NCI-H187 (cell line): Measurements from ENCODE around the gene AKAP6.

ENCODE experiments used
- DNase-seq, 2 experiments: peaks; one replicate each; lab custom pipeline; 2025; lab: John Stamatoyannopoulos, UW

The AKAP6 gene

DNA sequence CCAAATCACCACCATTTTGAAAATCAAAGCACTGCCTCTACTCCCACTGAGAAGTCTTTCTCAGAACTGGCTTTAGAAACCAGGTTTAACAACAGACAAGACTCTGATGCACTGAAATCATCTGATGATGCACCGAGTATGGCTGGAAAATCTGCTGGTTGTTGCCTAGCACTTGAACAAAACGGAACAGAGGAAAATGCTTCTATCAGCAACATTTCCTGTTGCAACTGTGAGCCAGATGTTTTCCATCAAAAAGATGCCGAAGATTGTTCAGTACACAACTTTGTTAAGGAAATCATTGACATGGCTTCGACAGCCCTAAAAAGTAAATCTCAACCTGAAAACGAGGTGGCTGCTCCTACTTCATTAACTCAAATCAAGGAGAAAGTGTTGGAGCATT is 494.6 kb downstream of the AKAP6 start:
- no peak for DNase-seq

GRCh38 chr14:32824195-32824594 is 495.1 kb downstream of the AKAP6 start:
- no peak for DNase-seq

- no peak for DNase-seq
Observed at GRCh38 chr14:32825058-32825457, 496.0 kb downstream of the AKAP6 start.

DNA sequence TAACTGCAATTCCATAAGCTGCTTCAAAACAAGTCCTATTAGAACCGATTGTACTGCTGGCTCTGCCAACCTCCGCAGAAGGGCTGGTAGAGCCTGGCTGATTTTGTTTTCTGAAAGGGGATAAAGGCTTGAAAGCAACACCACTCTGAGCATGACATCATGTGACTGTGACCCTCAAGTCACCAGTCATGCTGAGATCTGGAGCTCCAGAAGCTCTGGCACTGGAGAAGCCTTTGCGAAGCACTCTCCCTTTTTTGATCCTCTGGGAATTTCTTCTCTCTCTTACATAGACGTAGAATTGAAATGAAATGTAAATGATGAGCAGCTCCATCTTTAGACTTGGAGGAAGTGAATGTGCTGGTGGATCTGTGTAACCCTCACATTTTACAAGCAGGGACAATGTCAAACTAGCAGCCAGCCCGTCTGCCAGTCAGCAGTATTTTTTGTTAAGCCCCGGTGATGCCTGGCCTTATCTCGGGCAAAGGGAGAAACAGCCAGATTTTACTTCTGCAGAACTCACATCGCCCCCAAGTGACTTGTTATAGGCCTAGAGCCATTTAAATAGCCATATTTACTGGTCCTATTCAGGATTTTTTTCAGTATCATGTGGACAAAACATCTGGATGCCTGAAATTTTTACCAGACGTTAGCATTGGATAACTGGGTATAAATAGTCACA is 497.4 kb downstream of the AKAP6 start:
- DNase-seq = no peak

DNA sequence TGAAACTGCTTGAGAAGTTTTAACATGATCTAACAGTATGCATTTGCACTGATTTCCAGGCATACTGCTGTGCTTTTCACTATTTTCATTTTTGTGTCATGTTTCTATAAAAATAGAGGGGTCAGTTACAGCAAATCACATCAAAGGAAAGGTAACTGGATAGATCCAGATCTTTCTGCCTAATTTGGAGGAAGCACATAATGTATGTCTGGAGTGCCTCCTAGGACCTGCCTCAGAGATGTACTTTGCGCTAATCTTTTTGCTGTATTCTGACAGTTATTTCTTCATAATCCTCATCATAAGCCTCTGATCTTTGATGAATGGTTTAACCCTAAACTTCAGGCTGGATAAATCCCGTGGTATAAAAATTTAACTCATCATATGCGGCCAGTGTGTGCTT is 498.4 kb downstream of the AKAP6 start:
- DNase-seq = no peak

DNA sequence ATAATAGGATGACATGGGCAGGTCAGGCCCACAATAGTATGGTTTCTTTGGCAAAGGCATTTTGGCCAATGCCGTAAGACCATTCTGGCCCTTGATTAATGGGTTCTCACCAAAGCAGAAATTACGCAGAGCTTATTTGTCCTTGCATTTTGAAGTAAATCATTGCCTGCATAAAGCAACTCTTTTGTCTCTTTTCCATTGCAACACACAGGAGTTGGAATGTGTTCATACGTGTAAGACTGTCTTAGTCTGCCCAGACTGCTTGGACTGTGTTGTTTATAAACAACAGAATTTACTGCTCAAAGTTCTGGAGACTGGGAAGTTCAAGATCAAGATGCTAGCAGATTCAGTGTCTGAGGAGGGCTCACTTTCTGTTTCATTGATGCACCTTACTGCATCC is 506.8 kb downstream of the AKAP6 start:
- DNase-seq = no peak

- DNase-seq = no peak
Observed at GRCh38 chr14:32841698-32842097, 512.6 kb downstream of the AKAP6 start.

DNA sequence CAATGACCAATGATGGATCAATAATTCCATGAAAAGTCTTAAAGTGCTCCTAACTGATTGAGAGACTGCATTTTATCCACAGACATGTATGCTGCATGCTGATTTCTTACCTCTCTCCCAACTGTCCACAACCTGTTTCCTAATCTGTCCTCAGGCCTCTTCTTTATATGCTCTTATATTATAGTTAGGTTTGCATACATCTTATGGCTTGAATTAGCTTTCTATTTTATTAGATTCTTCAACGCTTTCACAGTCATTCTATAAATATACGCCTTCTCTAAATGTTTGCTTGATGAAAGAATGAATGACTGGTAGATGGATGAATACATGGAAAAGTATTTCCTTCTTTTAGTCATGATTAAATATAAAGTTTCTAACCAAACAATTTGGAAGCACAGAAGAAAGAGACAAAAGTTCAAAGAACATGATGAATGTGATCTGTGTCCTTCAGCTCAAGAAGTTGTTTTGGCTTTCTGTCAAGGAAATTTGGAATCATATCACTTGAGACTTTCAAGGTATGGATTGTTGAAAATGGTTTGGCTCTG is 517.8 kb downstream of the AKAP6 start:
- no peak for DNase-seq

DNA sequence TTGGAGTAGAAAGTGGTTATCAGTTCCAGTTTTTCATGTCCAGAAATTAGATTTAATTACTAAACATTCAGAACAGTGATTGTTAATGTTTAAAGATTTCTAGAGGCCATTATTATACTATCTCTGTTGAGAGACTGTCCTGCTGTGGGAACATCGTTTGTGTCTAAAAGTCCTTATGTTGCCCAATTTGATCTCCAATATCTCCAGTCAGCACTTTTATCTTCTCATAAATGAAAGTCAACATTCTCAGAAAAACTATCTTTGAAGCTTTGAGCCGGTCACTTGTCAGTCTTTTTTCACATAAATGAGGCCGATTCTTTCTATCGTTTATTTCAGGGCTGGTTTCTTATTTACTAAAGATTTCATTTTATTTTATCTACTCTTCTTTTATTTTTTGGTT is 518.8 kb downstream of the AKAP6 start:
- no peak for DNase-seq

DNA sequence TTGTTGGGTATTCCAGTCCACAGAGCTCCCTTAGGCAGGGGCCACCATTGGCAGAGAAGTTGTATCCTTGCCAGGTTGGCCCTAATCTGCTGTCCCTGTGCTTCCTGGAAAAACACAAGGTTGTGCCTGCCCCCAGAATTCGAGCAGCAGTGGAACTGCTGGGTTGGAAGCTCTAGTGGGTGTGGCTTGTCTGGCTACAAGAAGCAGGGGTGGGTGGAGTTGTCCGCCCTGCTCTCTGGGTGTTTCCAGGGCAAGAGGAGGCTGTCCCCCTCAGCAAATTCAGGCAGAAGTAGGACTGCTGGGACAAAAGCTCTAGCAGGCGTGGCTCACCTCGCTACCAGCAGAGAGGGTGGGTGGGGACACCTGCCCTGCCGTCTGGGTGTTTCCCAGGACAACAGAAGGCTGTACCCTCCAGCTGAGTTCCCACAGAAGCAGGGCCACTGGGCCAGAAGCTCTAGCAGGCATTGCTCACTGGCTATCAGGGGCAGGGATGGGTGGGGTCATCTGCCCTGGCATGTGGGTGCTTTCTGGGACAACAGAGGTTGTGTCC is 536.8 kb downstream of the AKAP6 start:
- no peak for DNase-seq

DNA sequence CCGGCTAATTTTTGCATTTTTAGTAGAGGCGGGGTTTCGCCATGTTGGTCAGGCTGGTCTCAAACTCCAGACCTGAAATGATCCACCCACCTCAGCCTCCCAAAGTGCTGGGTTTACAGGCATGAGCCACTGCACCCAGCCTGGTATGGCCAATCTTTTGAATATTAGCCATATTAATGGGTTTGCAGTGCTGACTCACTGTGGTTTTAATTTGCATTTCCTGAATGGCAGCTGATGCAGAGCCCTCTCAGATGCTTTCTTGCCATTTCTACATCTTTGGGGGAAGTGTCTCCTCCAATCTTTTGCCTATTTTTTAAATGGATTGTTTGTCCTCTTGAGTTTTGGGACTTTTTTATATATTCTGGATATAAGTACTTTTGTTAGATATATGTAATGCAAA is 554.1 kb downstream of the AKAP6 start:
- DNase-seq = no peak
